PC-9 (cell line): ENCODE measurements around the gene CADPS2. TPM values are rescaled to one million over a fixed set of nuclear protein-coding genes. Genes with fewer than 3 reads are reported as not detected.

ENCODE experiments used
- BruUV-seq: library from RNA; stranded (reverse); fragments of 400-500 nt; replicated peaks from 2 replicates; lab custom pipeline; 2021; lab: Mats Ljungman, UMichigan
- CTCF ChIA-PET: fragments of 300-600 bp; sonication (Branson Sonifier 250); formaldehyde crosslinking; loops from one replicate; lab custom pipeline; 2022; ENCODE audit warnings: antibody characterized with exemption; lab: Charles Lee
- POLR2A ChIA-PET: fragments of 300-600 bp; sonication (Branson Sonifier 250); formaldehyde crosslinking; loops from one replicate; lab custom pipeline; 2022; ENCODE audit warnings: antibody characterized with exemption; ENCODE audit not compliant: unreplicated experiment; lab: Charles Lee
- DNase-seq, 2 experiments: peaks; one replicate each; pipeline versions ENCODE4 v3.0.0 to v3.0.0-alpha.2; 2015 to 2022; ENCODE audit warnings: mixed read lengths in 1 of 2
- H2AFZ ChIP-seq: fragments of 200-600 bp; sonication (generic); 2 replicates; pipeline ENCODE4 v1.8.1; 2017; ENCODE audit warnings: antibody characterized with exemption
- H3F3A ChIP-seq: fragments of 200-600 bp; sonication (generic); 2 replicates; pipeline ENCODE4 v1.8.1; 2017; ENCODE audit warnings: antibody characterized with exemption, mild to moderate bottlenecking, low read depth; ENCODE audit not compliant: insufficient read depth
- H3K27ac ChIP-seq: fragments of 200-600 bp; sonication (generic); 2 replicates; pipeline ENCODE4 v1.6.1; 2016; ENCODE audit warnings: mixed run types
- H3K27me3 ChIP-seq: fragments of 200-600 bp; sonication (generic); 2 replicates; pipeline ENCODE4 v1.6.1; 2016; ENCODE audit warnings: low read depth, mixed run types; ENCODE audit not compliant: insufficient read depth
- H3K36me3 ChIP-seq: fragments of 200-600 bp; sonication (generic); 2 replicates; pipeline ENCODE4 v1.6.1; 2016; ENCODE audit warnings: low read depth, mixed run types
- H3K4me1 ChIP-seq: fragments of 200-600 bp; sonication (generic); replicated peaks from 2 replicates; pipeline ENCODE4 v1.6.1; 2016; ENCODE audit warnings: mixed run types; ENCODE audit not compliant: insufficient read depth
- H3K4me2 ChIP-seq: fragments of 200-600 bp; sonication (generic); 2 replicates; pipeline ENCODE4 v1.6.1; 2017; ENCODE audit warnings: mixed run types
- H3K4me3 ChIP-seq: fragments of 200-600 bp; sonication (generic); 2 replicates; pipeline ENCODE4 v1.6.1; 2016; ENCODE audit warnings: mixed run types
- H3K79me2 ChIP-seq: fragments of 200-600 bp; sonication (generic); 2 replicates; pipeline ENCODE4 v1.6.1; 2017; ENCODE audit warnings: low read depth, mixed run types
- H3K9me2 ChIP-seq: fragments of 200-600 bp; sonication (generic); 2 replicates; pipeline ENCODE4 v1.8.1; 2017; ENCODE audit warnings: mild to moderate bottlenecking; ENCODE audit not compliant: insufficient read depth
- H3K9me3 ChIP-seq: fragments of 200-600 bp; sonication (generic); 2 replicates; pipeline ENCODE4 v1.8.1; 2016; ENCODE audit warnings: low read depth; ENCODE audit not compliant: insufficient read depth
- H4K20me1 ChIP-seq: fragments of 200-600 bp; sonication (generic); 2 replicates; pipeline ENCODE4 v1.8.1; 2017; ENCODE audit not compliant: insufficient read depth
- CTCF ChIP-seq: fragments of 200-600 bp; sonication (generic); conservative IDR thresholded peaks from 2 replicates; pipeline ENCODE4 v1.6.1; 2017; ENCODE audit warnings: mixed run types, antibody characterized with exemption, mild to moderate bottlenecking, moderate library complexity
- EZH2 ChIP-seq: fragments of 200-600 bp; sonication (generic); IDR thresholded peaks from 2 replicates; pipeline ENCODE4 v1.8.0; 2017; ENCODE audit warnings: antibody characterized with exemption, low read depth
- intact Hi-C: fragments of 100-400 bp; cut with micrococcal nuclease; formaldehyde crosslinking; loops from one replicate; pipeline ENCODE4 v1.10.0; 2022; ENCODE audit not compliant: unreplicated experiment
- total RNA-seq: library from RNA; stranded (reverse); gene quantifications from 2 replicates; pipeline ENCODE4 v1.2.3, GENCODE V29; 2021

The CADPS2 gene
- total RNA-seq, 1 experiment from 2014 or later = 11.9 TPM

GRCh38 chr7:122653685-122654084, 232.6 kb downstream of the CADPS2 start:
- no peak overlapping the region for H3K4me2 ChIP-seq
- intact Hi-C loops = no loop called here
- H3K27me3 ChIP-seq = no peaks in the 10 kb centered on the region
- BruUV-seq = no TSS peak
- TF ChIP-seq EZH2 (no peak), CTCF (no peak)
- H3K4me1 ChIP-seq = no peaks in the 10 kb centered on the region
- H3K9me3 ChIP-seq = no peaks in the 10 kb centered on the region
- no peak overlapping the region for H3K4me3 ChIP-seq
- H3K36me3 ChIP-seq = no peaks in the 10 kb centered on the region
- no peaks in the 10 kb centered on the region for H3K79me2 ChIP-seq
- no peaks in the 10 kb centered on the region for H4K20me1 ChIP-seq
- no peak overlapping the region for H3K27ac ChIP-seq
- CTCF ChIA-PET = no interaction called here
- no peaks in the 10 kb centered on the region for H3F3A ChIP-seq
- H2AFZ ChIP-seq = no peak overlapping the region
- no peaks in the 10 kb centered on the region for H3K9me2 ChIP-seq
- no peak for DNase-seq
- POLR2A ChIA-PET = no interaction called here

- no peaks in the 10 kb centered on the region for H3K9me2 ChIP-seq
- H3K9me3 ChIP-seq = no peaks in the 10 kb centered on the region
- H4K20me1 ChIP-seq = no peaks in the 10 kb centered on the region
- H3F3A ChIP-seq = no peaks in the 10 kb centered on the region
- no peak overlapping the region for H3K4me3 ChIP-seq
- ChIA-PET POLR2A (no interaction called here), CTCF (no interaction called here)
- no peaks in the 10 kb centered on the region for H3K79me2 ChIP-seq
- no peak overlapping the region for H3K4me2 ChIP-seq
- H2AFZ ChIP-seq = no peak overlapping the region
- TF ChIP-seq EZH2 = no peak
- TF ChIP-seq CTCF = no peak
- H3K4me1 ChIP-seq = no peaks in the 10 kb centered on the region
- no peak for DNase-seq
- no peak overlapping the region for H3K27ac ChIP-seq
- intact Hi-C loops = no loop called here
- no TSS peak for BruUV-seq
- H3K36me3 ChIP-seq = no peaks in the 10 kb centered on the region
- H3K27me3 ChIP-seq = no peaks in the 10 kb centered on the region
These were observed 233.4 kb downstream of the CADPS2 start for GRCh38 chr7:122652876-122653275.

GRCh38 chr7:122651451-122651850, 234.8 kb downstream of the CADPS2 start:
- intact Hi-C loops = no loop called here
- H2AFZ ChIP-seq = no peak overlapping the region
- H3F3A ChIP-seq = no peaks in the 10 kb centered on the region
- H3K4me1 ChIP-seq = no peaks in the 10 kb centered on the region
- H3K4me3 ChIP-seq = no peak overlapping the region
- H4K20me1 ChIP-seq = no peaks in the 10 kb centered on the region
- H3K36me3 ChIP-seq = no peaks in the 10 kb centered on the region
- ChIA-PET POLR2A (no interaction called here), CTCF (no interaction called here)
- TF ChIP-seq EZH2 (no peak), CTCF (no peak)
- BruUV-seq = no TSS peak
- no peaks in the 10 kb centered on the region for H3K27me3 ChIP-seq
- no peaks in the 10 kb centered on the region for H3K9me2 ChIP-seq
- no peaks in the 10 kb centered on the region for H3K9me3 ChIP-seq
- no peak for DNase-seq
- H3K4me2 ChIP-seq = no peak overlapping the region
- no peak overlapping the region for H3K27ac ChIP-seq
- H3K79me2 ChIP-seq = no peaks in the 10 kb centered on the region
